ENCODE data around the gene CTSW. TPM values are rescaled to one million over a fixed set of nuclear protein-coding genes. Genes with fewer than 3 reads are reported as not detected.
"Not testable (repeated sequence)": the region's sequence is repeated elsewhere in the genome, so short reads cannot be mapped to it uniquely, and the experiment has no call there.

The CTSW gene
- total RNA-seq, 1 experiment from 2014 or later = not detected

- H3K4me3 Mint-ChIP-seq = no peak overlapping the region
- ChIA-PET POLR2A (no interaction called here), CTCF (interaction anchor here (1.2 to 2.2 kb wide), 2 partner anchors 40 to 65 kb away, joined by 6 read pairs; no protein-coding TSS in a partner anchor)
- TF ChIP-seq CREB1 (CRISPR knock-in tag; IDR thresholded peaks at IDR 0.05) (no peak), E2F4 (CRISPR knock-in tag; IDR thresholded peaks at IDR 0.05; ENCODE audit: borderline replicate concordance, low read depth) (no peak), KAT7 (CRISPR knock-in tag; IDR thresholded peaks at IDR 0.05; ENCODE audit: borderline replicate concordance) (no peak), SMAD4 (CRISPR knock-in tag; IDR thresholded peaks at IDR 0.05) (no peak), RORB (CRISPR knock-in tag; IDR thresholded peaks at IDR 0.05) (no peak), E2F5 (CRISPR knock-in tag; IDR thresholded peaks at IDR 0.05) (no peak)
- DNase-seq (ENCODE audit: low spot score) (no peak), ATAC-seq (no peak)
- peaks cover 3% of the 10 kb centered on the region for H3K4me1 Mint-ChIP-seq
- no peak overlapping the region for H3K27ac Mint-ChIP-seq
- H3K27me3 Mint-ChIP-seq (ENCODE audit: low read depth) = peaks cover 13% of the 10 kb centered on the region
- no peaks in the 10 kb centered on the region for H3K9me3 Mint-ChIP-seq
- H3K36me3 Mint-ChIP-seq = no peaks in the 10 kb centered on the region
Measured at GRCh38 chr11:65844231-65844872, 35.3 kb upstream of the CTSW start.

GRCh38 chr11:65847746-65848145 lies 31.9 kb upstream of the CTSW start:
- H3K4me1 Mint-ChIP-seq = peaks cover 11% of the 10 kb centered on the region
- H3K9me3 Mint-ChIP-seq = peaks cover 6% of the 10 kb centered on the region; the same call in 1 of the 2 replicates
- TF ChIP-seq CBFB (CRISPR knock-in tag; IDR thresholded peaks at IDR 0.05; ENCODE audit: low read depth) = no peak
- TF ChIP-seq PRRX2 (CRISPR knock-in tag; IDR thresholded peaks at IDR 0.05) = no peak
- TF ChIP-seq NR3C1 (CRISPR knock-in tag; conservative IDR thresholded peaks at IDR 0.05; ENCODE audit: low read depth) = no peak
- no peak for TF ChIP-seq ARID4B (CRISPR knock-in tag; IDR thresholded peaks at IDR 0.05; ENCODE audit: borderline replicate concordance)
- no peak for TF ChIP-seq ZNF317 (CRISPR knock-in tag; IDR thresholded peaks at IDR 0.05; ENCODE audit: borderline replicate concordance, low read depth)
- no peak for TF ChIP-seq TP53 (CRISPR knock-in tag; IDR thresholded peaks at IDR 0.05)
- no peak for TF ChIP-seq STAT6 (CRISPR knock-in tag; conservative IDR thresholded peaks at IDR 0.05; ENCODE audit: low read depth)
- no peak for TF ChIP-seq E2F1 (CRISPR knock-in tag; IDR thresholded peaks at IDR 0.05)
- TF ChIP-seq MXD4 (CRISPR knock-in tag; IDR thresholded peaks at IDR 0.05; ENCODE audit: borderline replicate concordance) = no peak
- TF ChIP-seq MAX (CRISPR knock-in tag; IDR thresholded peaks at IDR 0.05) = no peak
- TF ChIP-seq ZNF138 (CRISPR knock-in tag; conservative IDR thresholded peaks at IDR 0.05) = no peak
- TF ChIP-seq FOXK1 (CRISPR knock-in tag; IDR thresholded peaks at IDR 0.05) = no peak
- TF ChIP-seq CREB1 (CRISPR knock-in tag; IDR thresholded peaks at IDR 0.05) = no peak
- no peak for TF ChIP-seq JUN (CRISPR knock-in tag; IDR thresholded peaks at IDR 0.05)
- CTCF ChIA-PET = interaction anchor here (0.7 to 3.5 kb wide), 5 partner anchors 12 to 1441 kb away, joined by 3 to 14 read pairs (median 9); partner anchors contain the start of genes ANKRD13D, FIBP and MUS81
- H3K27ac Mint-ChIP-seq = no peak overlapping the region
- ATAC-seq (no peak), DNase-seq (ENCODE audit: low spot score) (no peak)
- peaks cover 13% of the 10 kb centered on the region for H3K27me3 Mint-ChIP-seq (ENCODE audit: low read depth)
- POLR2A ChIA-PET = no interaction called here
- no peak overlapping the region for H3K4me3 Mint-ChIP-seq
- H3K36me3 Mint-ChIP-seq = peaks cover 14% of the 10 kb centered on the region

- H3K4me3 Mint-ChIP-seq; H3K27ac Mint-ChIP-seq; DNase-seq (ENCODE audit: low spot score); H3K9me3 Mint-ChIP-seq; ATAC-seq: not testable (repeated sequence)
- Mint-ChIP-seq H3K4me1 (peaks cover 11% of the 10 kb centered on the region), H3K36me3 (peaks cover 22% of the 10 kb centered on the region), H3K27me3 (ENCODE audit: low read depth) (peaks cover 13% of the 10 kb centered on the region)
- POLR2A ChIA-PET = interaction anchor here (0.7 kb wide), 1 partner anchor 499 kb away, joined by 3 read pairs; the partner anchor contains the start of gene B4GAT1
- CTCF ChIA-PET = interaction anchor here (0.7 to 6.3 kb wide), 9 partner anchors 11 to 137 kb away, joined by 3 to 134 read pairs (median 12); partner anchors contain the start of genes AP5B1, CCDC85B, FIBP and KAT5
Measured at GRCh38 chr11:65848693-65849092, 30.9 kb upstream of the CTSW start.
